ENCODE measurements around the gene ADIG. TPM values are rescaled to one million over a fixed set of nuclear protein-coding genes. Genes with fewer than 3 reads are reported as not detected.

ADIG gene
- total RNA-seq, 4 donors from 2014 or later: not detected

GRCh38 chr20:38558596-38559360, 22.2 kb upstream of the ADIG start:
- peaks cover 75% of the 10 kb centered on the region for H3K36me3 ChIP-seq
- no peak overlapping the region for H3K4me3 ChIP-seq
- no peaks in the 10 kb centered on the region for H3K9me3 ChIP-seq
- TF ChIP-seq CTCF (IDR thresholded peaks at IDR 0.05): no peak
- TF ChIP-seq POLR2AphosphoS5 (IDR thresholded peaks at IDR 0.05): no peak
- no peak for TF ChIP-seq POLR2A (IDR thresholded peaks at IDR 0.05)
- no peak for TF ChIP-seq EP300 (IDR thresholded peaks at IDR 0.05)
- H3K27ac ChIP-seq: no peak overlapping the region
- H3K4me1 ChIP-seq: no peaks in the 10 kb centered on the region
- no peaks in the 10 kb centered on the region for H3K27me3 ChIP-seq
- 99% methylated on average over 3 of the region's 3 CpGs for WGBS
- no peak for DNase-seq (ENCODE audit: low spot score in 2 of 2)

GRCh38 chr20:38559764-38560163, 21.2 kb upstream of the ADIG start:
- WGBS: 83% methylated on average over 3 of the region's 3 CpGs

GRCh38 chr20:38563802-38564431, 17.1 kb upstream of the ADIG start:
- 97% methylated on average over 6 of the region's 6 CpGs for WGBS
- Histone ChIP-seq H3K4me1 (no peaks in the 10 kb centered on the region), H3K27me3 (no peaks in the 10 kb centered on the region), H3K4me3 (no peak overlapping the region), H3K9me3 (no peaks in the 10 kb centered on the region), H3K27ac (no peak overlapping the region), H3K36me3 (peaks cover 75% of the 10 kb centered on the region)
- TF ChIP-seq POLR2AphosphoS5 (IDR thresholded peaks at IDR 0.05): no peak
- TF ChIP-seq CTCF (IDR thresholded peaks at IDR 0.05): no peak
- no peak for TF ChIP-seq EP300 (IDR thresholded peaks at IDR 0.05)
- no peak for TF ChIP-seq POLR2A (IDR thresholded peaks at IDR 0.05)
- DNase-seq (ENCODE audit: low spot score in 2 of 2): no peak

More at GRCh38 chr20:38559764-38560163, 21.2 kb upstream of the ADIG start:
- peaks cover 74% of the 10 kb centered on the region for H3K36me3 ChIP-seq
- no peak overlapping the region for H3K27ac ChIP-seq
- no peaks in the 10 kb centered on the region for H3K4me1 ChIP-seq
- no peaks in the 10 kb centered on the region for H3K9me3 ChIP-seq
- TF ChIP-seq CTCF (IDR thresholded peaks at IDR 0.05): no peak
- TF ChIP-seq POLR2AphosphoS5 (IDR thresholded peaks at IDR 0.05): no peak
- no peak for DNase-seq (ENCODE audit: low spot score in 2 of 2)
- H3K4me3 ChIP-seq: no peak overlapping the region
- no peaks in the 10 kb centered on the region for H3K27me3 ChIP-seq

GRCh38 chr20:38564680-38565079, 16.3 kb upstream of the ADIG start:
- TF ChIP-seq POLR2A (IDR thresholded peaks at IDR 0.05) (no peak), CTCF (IDR thresholded peaks at IDR 0.05) (no peak), POLR2AphosphoS5 (IDR thresholded peaks at IDR 0.05) (no peak), EP300 (IDR thresholded peaks at IDR 0.05) (no peak)
- no peaks in the 10 kb centered on the region for H3K4me1 ChIP-seq
- H3K36me3 ChIP-seq: peaks cover 75% of the 10 kb centered on the region
- no peaks in the 10 kb centered on the region for H3K9me3 ChIP-seq
- no peak for DNase-seq (ENCODE audit: low spot score in 2 of 2)
- no peak overlapping the region for H3K4me3 ChIP-seq
- no peak overlapping the region for H3K27ac ChIP-seq
- no peaks in the 10 kb centered on the region for H3K27me3 ChIP-seq
- 100% methylated on average over 1 of the region's 1 CpG for whole genome bisulfite sequencing

GRCh38 chr20:38566036-38566598, 14.9 kb upstream of the ADIG start:
- Histone ChIP-seq H3K36me3 (peaks cover 77% of the 10 kb centered on the region), H3K4me3 (no peak overlapping the region), H3K27me3 (no peaks in the 10 kb centered on the region), H3K27ac (no peak overlapping the region), H3K4me1 (peaks cover 3% of the 10 kb centered on the region), H3K9me3 (no peaks in the 10 kb centered on the region)
- 86% methylated on average over 6 of the region's 6 CpGs for WGBS
- no peak for TF ChIP-seq EP300 (IDR thresholded peaks at IDR 0.05)
- TF ChIP-seq CTCF (IDR thresholded peaks at IDR 0.05): no peak
- no peak for DNase-seq (ENCODE audit: low spot score in 2 of 2)

Measured in suprapubic skin (tissue), 4 donors.